NCI-H226 (cell line): Measurements from ENCODE around the gene MSI2.
"Not testable (repeated sequence)": the region's sequence is repeated elsewhere in the genome, so short reads cannot be mapped to it uniquely, and the experiment has no call there.

Experiments used
- DNase-seq: peaks from one replicate; pipeline ENCODE4 v3.0.0-alpha.2; 2015

MSI2 gene

DNA sequence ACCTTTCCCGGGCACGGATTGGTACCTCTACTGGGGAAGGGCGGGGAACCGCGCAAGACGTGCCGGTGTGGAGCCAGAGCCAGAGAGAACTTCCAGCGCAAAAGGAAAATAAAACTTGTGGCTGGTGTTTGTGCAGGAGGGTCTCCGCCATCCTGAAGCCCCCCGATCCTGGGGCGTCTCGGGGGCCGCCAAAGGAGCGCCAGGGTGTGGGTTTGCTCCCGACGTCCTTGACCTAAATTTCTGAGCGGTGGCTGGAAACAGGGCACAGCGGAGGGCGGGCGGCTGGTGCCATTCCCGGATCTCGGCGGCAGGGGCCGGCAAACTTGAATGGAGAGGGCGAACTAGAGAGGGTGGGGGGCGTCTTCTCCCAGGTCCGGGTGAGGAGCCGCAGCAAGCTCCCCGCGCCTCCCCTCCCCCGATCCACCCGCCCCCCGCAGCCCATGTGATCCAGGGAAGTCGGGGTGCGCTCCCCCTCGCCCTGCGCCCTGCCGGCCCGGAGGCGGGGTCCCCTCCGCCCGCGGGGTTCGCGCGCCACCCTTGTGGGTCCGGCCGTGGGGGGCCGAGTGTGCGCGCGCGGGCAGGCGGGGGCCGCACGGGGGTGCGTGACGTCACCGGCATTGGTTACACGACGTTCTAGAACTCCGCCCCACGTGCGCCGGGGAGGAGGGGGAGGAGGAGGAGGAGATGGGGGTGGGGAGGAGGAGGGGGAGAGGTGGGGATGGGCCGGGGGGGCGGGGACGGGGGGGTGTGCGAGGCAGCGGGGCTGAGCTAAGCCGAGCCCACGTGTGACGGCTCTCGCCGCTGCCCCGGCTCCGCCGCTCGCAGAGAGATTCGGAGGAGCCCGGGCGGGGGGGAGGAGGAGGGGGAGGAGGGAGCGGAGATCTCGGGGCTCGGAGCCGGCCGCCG lies at the start of gene MSI2:
Gene MSI2, plus strand, starts transcription at position 748 of the 906 bp plus-strand sequence. CDS start 220 bp downstream, outside the sequence.
- DNase-seq, result peak; percentile 85

DNA sequence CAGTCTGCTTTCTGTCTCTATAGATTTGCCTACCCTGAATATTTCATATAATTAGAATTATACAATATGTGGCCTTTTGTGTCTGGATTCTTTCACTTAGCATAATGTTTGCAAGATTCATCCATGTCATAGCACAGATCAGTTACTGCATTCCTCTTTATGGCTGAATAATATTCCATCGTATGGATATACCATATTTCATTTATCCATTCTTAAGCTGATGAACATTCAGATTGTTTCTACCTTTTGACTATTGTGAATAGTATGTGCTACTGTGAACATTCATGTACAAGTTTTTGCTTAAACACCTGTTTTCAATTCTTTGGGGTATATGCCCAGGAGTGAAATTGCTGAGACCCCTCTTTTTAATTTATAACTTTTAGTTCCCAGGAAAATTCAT lies 49.4 kb upstream of the MSI2 start:
- no peak for DNase-seq

GRCh38 chr17:57207396-57207795 lies 48.9 kb upstream of the MSI2 start:
- no peak for DNase-seq

DNA sequence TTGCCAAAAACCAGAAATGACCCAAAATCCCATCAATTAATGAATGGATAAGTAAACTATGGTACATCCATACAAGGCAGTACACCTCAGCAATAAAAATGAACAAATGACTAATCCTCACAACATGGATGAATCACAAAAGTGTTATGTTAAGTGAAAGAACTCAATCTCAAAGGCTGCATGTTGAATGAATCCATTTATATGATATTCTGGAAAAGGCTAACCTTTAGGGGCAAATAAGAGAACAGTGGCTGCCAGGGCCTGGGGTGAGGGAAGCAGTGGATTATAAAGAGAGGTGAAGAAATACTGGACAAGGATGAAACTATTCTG lies 46.1 kb upstream of the MSI2 start:
- DNase-seq, result peak; percentile 53

DNA sequence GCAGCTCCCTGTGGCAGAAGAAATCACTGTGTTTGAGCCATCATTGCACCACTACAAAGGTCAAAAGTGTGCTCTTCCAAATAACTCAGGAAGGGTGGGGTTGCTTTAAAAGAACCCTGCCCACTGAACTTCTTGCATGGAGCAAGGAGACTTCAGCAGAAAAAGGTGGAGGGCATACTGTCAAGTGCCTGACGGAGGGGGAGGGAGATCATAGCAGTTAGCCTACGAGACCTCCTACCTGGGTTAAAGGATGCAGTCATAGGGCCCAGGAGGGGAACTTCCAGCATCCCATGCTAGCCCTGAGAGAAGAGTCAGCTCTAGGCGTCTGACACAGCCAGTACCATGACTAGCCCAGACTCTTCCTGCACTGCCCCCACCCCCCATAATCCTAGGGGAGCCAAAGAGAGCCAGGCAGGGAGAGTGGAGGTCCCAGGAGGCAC lies 45.3 kb upstream of the MSI2 start:
- peak; percentile 13 for DNase-seq

- peak; percentile 42 for DNase-seq
These were observed 44.8 kb upstream of the MSI2 start for GRCh38 chr17:57211543-57211942.

DNA sequence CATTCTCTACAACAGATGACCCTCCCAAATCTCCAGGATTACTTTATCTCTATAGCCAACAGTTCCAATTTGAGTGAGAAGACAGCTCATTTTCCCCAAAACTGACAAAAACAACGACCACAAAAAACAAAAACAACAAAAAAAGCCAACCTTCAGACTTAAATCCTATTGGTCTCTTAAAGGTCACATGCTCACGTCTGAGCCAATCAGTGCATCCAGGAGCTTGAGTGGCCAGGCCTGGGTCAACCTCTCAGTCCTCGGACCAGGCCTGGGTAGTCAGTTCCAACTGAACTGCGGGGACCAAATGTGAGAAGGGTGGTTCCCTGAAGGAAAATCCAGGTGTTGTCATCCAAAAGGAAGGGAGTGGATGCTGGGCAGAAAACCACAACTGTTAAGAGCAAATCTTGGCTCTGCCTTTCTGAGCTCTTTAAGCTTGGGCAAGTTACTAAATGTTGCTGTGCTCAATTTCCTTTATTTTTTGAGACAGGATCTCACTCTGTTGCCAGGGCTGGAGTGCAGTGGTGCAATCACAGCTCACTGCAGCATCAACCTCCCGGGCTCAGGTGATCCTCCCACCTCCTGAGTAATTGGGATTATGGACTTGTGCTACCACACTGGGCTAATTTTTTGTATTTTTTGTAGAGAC lies 43.0 kb upstream of the MSI2 start:
- DNase-seq, result peak; percentile 9

DNA sequence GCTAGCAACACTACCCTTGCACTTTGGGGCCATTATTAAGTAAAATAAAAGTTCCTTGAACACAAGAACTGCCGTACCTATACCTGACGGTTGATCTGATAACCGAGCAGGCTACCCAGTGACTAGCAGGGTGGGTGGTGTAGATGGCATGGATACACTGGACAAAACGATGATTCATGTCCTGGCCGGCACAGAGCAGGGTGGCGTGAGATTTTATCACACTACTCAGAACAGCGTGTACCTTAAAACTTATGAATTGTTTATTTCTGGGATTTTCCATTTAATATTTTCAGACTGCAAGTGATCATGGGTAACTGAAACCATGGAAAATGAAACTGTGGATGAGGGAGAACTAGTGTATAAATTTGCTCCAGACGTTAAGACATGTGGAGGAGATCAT lies 41.0 kb upstream of the MSI2 start:
- no peak for DNase-seq

DNA sequence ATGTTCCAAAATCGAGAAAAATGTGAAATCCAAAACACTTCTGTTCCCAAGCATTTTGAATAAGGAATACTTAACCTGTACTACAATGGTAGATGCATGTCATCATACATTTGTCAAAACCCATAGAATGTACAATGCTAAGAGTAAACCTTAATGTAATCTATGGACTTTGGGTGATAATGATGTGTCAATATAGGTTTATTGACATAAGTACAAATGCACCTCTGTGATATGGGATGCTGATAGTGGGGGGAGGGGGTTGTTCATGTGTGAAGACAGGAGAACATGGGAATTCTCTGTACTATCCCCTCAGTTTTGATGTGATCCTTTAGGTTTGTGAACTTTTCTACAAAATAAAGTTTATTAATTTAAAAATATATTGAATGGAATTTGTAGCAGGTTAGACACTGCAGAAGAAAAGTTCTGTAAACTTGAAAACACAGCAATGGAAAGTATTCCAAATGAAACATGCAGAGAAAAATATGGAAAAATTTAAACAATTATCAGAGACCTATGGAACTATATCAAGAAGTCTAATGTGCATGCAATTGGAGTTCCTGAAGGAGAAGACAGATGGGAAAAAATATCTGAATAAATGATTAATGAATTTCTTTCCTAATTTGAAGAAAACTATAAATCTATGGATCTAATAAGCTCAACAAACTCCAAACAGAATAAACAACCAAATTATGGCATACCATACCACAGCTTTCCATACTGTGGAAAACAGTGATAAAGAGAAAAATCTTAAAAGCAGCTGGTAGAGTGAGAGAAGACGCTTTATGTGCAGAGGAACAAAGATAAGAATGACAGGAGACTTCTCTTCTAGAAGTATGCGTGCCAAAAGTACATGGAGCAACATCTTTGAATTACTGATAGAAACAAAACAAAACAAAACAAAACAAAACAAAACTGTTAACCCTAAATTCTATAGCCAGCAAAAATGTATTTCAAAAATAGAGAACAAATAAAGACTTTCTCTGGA lies 34.7 kb upstream of the MSI2 start:
- DNase-seq, result no peak

DNA sequence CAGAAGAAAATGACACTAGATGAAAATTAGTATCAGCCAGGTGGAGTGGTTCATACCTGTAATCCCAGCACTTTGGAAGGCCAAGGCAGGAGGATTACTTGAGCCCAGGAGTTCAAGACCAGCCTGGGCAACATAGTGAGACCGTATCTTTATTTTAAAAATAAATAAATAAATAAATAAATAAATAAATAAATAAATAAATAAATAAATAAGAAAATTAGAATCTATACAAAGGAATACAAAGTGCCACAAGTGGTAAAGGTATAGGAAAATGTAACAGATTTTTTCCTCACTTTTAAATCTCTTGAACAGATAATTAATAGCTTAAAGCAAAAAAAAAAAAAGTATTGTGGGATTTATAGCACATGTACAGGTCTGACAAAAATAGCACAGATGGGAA lies 33.9 kb upstream of the MSI2 start:
- not testable (repeated sequence) for DNase-seq

GRCh38 chr17:57225127-57225526 lies 31.2 kb upstream of the MSI2 start:
- DNase-seq, result no peak

DNA sequence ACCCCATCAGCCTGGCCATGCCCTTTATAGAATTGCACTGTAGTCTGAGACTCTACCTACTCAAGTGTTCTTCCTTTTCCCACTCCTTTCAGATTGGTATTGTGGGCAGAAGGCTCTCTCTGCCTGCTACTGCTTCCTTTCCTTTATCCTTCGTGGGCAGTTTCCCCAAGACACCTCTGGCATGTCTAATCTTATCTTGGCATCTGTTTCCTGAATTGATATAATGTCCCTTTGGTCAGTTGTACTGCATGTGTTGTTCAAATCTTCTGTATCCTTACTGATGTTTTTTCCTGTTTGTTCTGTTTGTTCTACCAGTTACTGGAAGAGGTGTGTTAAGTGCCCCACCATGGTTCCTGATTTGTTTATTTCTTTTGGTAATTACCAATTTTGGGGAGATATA lies 29.5 kb upstream of the MSI2 start:
- no peak for DNase-seq

- no peak for DNase-seq
These were observed 27.4 kb upstream of the MSI2 start for GRCh38 chr17:57228911-57229310.

DNA sequence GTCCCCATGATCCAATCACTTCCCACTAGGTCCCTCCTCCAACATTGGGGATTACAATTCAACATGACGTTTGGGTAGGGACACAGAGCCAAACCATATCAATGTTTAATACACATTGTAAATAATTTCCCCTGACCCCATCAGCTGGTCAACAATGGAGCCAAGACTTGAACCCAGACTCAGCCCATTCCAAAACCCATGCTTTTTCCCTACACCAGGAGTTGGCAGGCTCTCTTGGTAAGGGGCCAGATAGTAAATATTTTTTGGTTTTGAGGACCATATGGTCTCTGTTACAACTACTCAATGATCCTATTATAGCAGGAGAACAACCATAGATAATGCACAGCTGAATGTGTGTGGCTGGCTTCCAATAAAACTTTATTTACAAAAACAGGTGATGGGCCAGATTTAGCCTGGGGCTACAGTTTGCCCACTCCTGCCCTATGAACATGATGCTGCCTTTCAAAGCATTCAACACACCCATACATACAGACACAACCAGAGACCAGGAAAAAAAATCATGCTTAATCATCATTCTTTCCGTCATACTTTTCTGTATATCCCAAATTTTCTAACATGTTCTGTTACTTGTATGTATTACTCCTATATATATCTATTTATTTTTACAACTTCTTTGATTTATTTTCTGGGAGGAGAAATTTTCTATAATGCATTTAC lies 22.1 kb upstream of the MSI2 start:
- no peak for DNase-seq

DNA sequence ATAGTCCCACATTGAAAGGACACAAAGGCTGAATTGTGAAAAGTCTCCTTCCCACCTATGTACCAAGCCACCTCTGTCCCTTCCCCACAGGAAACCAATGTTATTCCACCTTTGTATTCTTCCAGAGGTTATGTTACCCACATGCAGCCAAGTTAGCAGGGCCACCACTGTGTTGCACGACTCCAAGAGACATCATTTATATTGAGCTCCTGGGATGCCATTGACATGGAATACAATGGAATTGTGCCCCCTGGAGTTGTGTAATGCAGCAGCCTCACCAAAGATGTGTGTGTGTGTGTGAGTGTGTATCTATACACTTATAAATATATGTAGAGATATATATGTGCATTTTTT lies 21.6 kb upstream of the MSI2 start:
- DNase-seq, result no peak

- no peak for DNase-seq
These were observed 21.2 kb upstream of the MSI2 start for GRCh38 chr17:57235124-57235523.

GRCh38 chr17:57236686-57237299 lies 19.5 kb upstream of the MSI2 start:
- DNase-seq, result no peak

DNA sequence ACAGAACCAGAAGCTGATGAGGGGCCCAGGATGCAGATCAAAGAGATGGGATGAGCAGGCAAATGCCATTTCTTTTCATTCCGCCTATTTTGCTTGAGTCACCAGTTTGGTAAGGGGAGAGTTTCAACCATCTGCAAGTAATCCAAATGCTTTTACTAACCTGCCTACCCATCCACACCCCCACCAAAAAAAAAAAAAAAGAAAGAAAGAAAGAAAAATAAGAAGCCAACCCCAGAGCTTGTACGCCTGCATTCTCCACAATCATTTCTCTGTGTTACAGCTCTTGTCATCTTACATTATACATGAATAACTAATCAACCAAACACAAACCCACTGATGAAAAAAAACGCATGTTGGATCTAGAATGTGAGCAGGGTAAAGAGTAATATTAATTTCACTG lies 15.7 kb upstream of the MSI2 start:
- no peak for DNase-seq

GRCh38 chr17:57242148-57242547 lies 14.2 kb upstream of the MSI2 start:
- DNase-seq, result no peak

DNA sequence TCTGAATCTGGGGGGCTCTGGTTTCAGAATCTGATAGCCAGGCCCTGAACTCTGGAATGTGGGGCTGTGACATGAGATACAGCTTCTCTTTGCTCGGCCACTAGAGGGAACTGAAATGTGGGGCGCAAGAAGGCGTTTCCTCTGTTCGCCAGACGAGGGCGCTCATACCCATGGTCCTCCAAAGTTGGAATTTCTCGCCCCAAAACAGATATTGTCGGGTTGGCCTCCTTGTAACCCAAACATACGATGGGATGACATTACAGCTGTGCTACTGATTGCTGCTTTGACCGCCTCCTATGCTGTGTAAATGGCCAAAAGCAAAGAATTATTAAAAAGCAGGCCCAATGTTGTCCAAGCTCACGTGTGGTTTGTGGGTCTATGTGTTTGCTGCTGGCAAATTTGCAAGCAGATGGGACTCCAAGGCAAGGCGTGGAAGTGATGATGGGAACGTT lies 13.1 kb upstream of the MSI2 start:
- peak; percentile 34 for DNase-seq

DNA sequence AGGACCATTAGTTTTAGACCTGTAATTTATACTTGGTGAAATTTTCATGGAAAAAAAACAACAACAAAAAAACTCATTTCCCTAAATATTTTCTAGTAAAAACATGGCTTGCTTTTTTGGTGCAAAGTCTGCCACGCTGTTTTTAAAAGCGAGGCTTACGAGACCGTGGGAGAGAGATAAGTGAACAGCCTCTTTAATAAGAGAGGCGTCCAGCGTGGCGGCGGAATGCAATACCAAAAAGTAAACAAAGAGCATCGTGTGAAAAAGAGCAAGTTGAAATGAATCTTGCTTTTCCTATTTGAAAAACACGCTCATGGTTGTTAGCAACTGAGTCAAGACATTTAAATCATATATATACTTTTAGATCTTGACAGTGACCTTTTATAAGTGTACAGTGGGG lies 10.5 kb upstream of the MSI2 start:
- DNase-seq, result no peak

DNA sequence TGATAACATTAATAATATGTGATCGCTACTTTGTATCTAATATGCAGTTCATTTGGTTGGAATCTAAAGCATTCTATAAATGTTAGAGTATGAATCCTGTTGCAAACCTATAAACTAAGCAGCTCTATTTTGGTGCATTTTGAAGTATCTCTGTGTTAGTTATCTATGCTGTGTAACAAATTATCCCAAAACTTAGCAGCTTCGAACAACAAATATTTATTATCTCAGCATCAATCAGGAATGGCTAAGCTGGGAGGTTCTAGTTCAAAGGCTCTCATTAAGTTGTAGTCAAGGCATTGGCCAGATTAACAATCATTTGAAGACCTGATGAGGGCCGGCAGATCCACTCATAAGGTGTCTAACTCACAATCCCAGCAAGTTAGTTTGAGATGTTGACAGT lies 10.1 kb upstream of the MSI2 start:
- DNase-seq, result no peak
